ENCODE data around the gene FCRLB. TPM values are rescaled to one million over a fixed set of nuclear protein-coding genes. Genes with fewer than 3 reads are reported as not detected.

The FCRLB gene
- total and polyA plus RNA-seq, 2 experiments from 2014 or later: 0.37 to 0.56 TPM

- H3K27me3 ChIP-seq (ENCODE audit: insufficient read depth): no peaks in the 10 kb centered on the region
- Mint-ChIP-seq H3K4me3 (no peak overlapping the region), H3K4me1 (peaks cover 5% of the 10 kb centered on the region; the same call in 1 of the 3 replicates), H3K36me3 (ENCODE audit: low read depth) (no peaks in the 10 kb centered on the region), H3K27me3 (ENCODE audit: insufficient read depth, low read depth, poor library complexity) (peaks cover 9% of the 10 kb centered on the region), H3K9me3 (no peaks in the 10 kb centered on the region), H3K27ac (no peak overlapping the region)
- H3K27ac ChIP-seq (ENCODE audit: low read depth): no peak overlapping the region
- DNase-seq (ENCODE audit: low spot score): no peak
- 0 out of 2 replicates have a peak, but pooled peaks cover 4% of the 10 kb centered on the region for H3K4me1 ChIP-seq (ENCODE audit: insufficient read depth)
- H3K4me3 ChIP-seq: no peak overlapping the region
- H3K9me2 ChIP-seq (ENCODE audit: insufficient read depth): no peaks in the 10 kb centered on the region
- ATAC-seq: no peak
- no peak overlapping the region for H3K4me2 ChIP-seq
- H2AFZ ChIP-seq: no peak overlapping the region
- peaks cover 9% of the 10 kb centered on the region; the same call in 1 of the 2 replicates for H3K79me2 ChIP-seq (replicated peaks; ENCODE audit: insufficient read depth)
- 0 out of 2 replicates have a peak, but pooled peaks cover 3% of the 10 kb centered on the region for H3F3A ChIP-seq (replicated peaks; ENCODE audit: low read depth)
- H3K36me3 ChIP-seq (ENCODE audit: insufficient read depth): no peaks in the 10 kb centered on the region
- no peak for TF ChIP-seq ETS1 (IDR thresholded peaks at IDR 0.05)
- no peak for TF ChIP-seq EZH2phosphoT487 (IDR thresholded peaks at IDR 0.05; ENCODE audit: unreplicated experiment)
- no peak for TF ChIP-seq ZNF331 (CRISPR knock-in tag; IDR thresholded peaks at IDR 0.05; ENCODE audit: low read depth)
- TF ChIP-seq CREB1 (CRISPR knock-in tag; IDR thresholded peaks at IDR 0.05; ENCODE audit: low read depth): no peak
- TF ChIP-seq STAT1 (IDR thresholded peaks at IDR 0.05; ENCODE audit: unreplicated experiment): no peak
- TF ChIP-seq NANOG (IDR thresholded peaks at IDR 0.05; ENCODE audit: borderline replicate concordance): no peak
- no peak for TF ChIP-seq REST (IDR thresholded peaks at IDR 0.05; ENCODE audit: unreplicated experiment)
- TF ChIP-seq POLR2AphosphoS5 (IDR thresholded peaks at IDR 0.05; ENCODE audit: low read depth): no peak
- no peak for TF ChIP-seq ZNF462 (CRISPR knock-in tag; IDR thresholded peaks at IDR 0.05)
- no peak for TF ChIP-seq JUNB (IDR thresholded peaks at IDR 0.05; ENCODE audit: unreplicated experiment)
- no peak for TF ChIP-seq EZH2 (IDR thresholded peaks at IDR 0.05; ENCODE audit: low read depth, unreplicated experiment)
- no peak for TF ChIP-seq ZNF114 (CRISPR knock-in tag; IDR thresholded peaks at IDR 0.05)
- no peak for TF ChIP-seq CTCF (conservative IDR thresholded peaks at IDR 0.05; ENCODE audit: low read depth in 2 of 2)
- no peaks in the 10 kb centered on the region for H4K20me1 ChIP-seq (replicated peaks; ENCODE audit: insufficient read depth)
Measured at GRCh38 chr1:161768461-161768860, 47.1 kb downstream of the FCRLB start.

Data from GM23338 (cell line).